ENCODE measurements around the gene MROH2A. TPM values are rescaled to one million over a fixed set of nuclear protein-coding genes. Genes with fewer than 3 reads are reported as not detected.

The MROH2A gene
- total and polyA plus RNA-seq, 9 of the 15 experiments (the other 6 are each of a cell fraction or from before 2014, with no cell fraction given): 0.03 TPM; not detected in 8

- Histone ChIP-seq H3K9ac (ENCODE audit: insufficient read depth in 1 of 2, low read depth in 2 of 2, low read length in 2 of 2) (no peak overlapping the region; a peak in 1 of 4 replicates), H3K27me3 (ENCODE audit: control insufficient read depth in 2 of 2, insufficient read depth in 2 of 2, low read length in 2 of 2) (peaks cover 2 to 58% of the 10 kb centered on the region in 2 experiments; a peak in 4 of 5 replicates), H3K36me3 (ENCODE audit: control insufficient read depth, insufficient read depth, low read length) (no peaks in the 10 kb centered on the region), H3K79me2 (ENCODE audit: control insufficient read depth, insufficient read depth, low read length) (no peaks in the 10 kb centered on the region), H3K4me1 (replicated peaks in 1 of 2; ENCODE audit: control insufficient read depth in 2 of 2, insufficient read depth in 2 of 2, low read length in 2 of 2) (no peaks in the 10 kb centered on the region; a peak in 1 of 5 replicates), H3K27ac (ENCODE audit: extremely low read depth, low read depth, low read length) (no peak overlapping the region), H2AFZ (ENCODE audit: low read depth, low read length) (no peak overlapping the region), H3K4me3 (no peak overlapping the region), H3K9me3 (replicated peaks; ENCODE audit: control insufficient read depth, insufficient read depth, low read depth, low read length) (no peaks in the 10 kb centered on the region), H3K4me2 (ENCODE audit: insufficient read depth, low read length) (no peak overlapping the region), H4K20me1 (replicated peaks; ENCODE audit: control insufficient read depth, insufficient read depth, low read length) (no peaks in the 10 kb centered on the region; the same call in 1 of the 2 replicates), H3K9me1 (ENCODE audit: control insufficient read depth, insufficient read depth, low read length) (no peaks in the 10 kb centered on the region)
- in situ Hi-C loops (cut with MboI): no loop called here
- TF ChIP-seq KAT8 (IDR thresholded peaks at IDR 0.05; ENCODE audit: low read depth): no peak
- intact Hi-C loops (cut with micrococcal nuclease): no loop called here
- WGBS (ENCODE audit: insufficient coverage, low coverage, missing lambda C conversion rate): 16% methylated on average over 9 of the region's 11 CpGs
- DNase-seq (ENCODE audit: extremely low read depth in 1 of 4, low spot score in 3 of 4): no peak
- ATAC-seq: no peak
- ChIA-PET POLR2A (interaction anchor here (0.6 kb wide), 1 partner anchor 20 kb away, joined by 3 read pairs; no protein-coding TSS in a partner anchor), CTCF (ENCODE audit: low intra/inter-chr PET ratio) (no interaction called here)
- no peak for FAIRE-seq
- no TSS peak for BruUV-seq (replicated peaks)
These were observed 40.0 kb downstream of the MROH2A start for GRCh38 chr2:233817995-233818638.

- Histone ChIP-seq H3K4me2 (ENCODE audit: insufficient read depth, low read length) (no peak overlapping the region), H3K9me1 (ENCODE audit: control insufficient read depth, insufficient read depth, low read length) (no peaks in the 10 kb centered on the region), H4K20me1 (replicated peaks; ENCODE audit: control insufficient read depth, insufficient read depth, low read length) (no peaks in the 10 kb centered on the region; the same call in 1 of the 2 replicates), H3K9me3 (replicated peaks; ENCODE audit: control insufficient read depth, insufficient read depth, low read depth, low read length) (no peaks in the 10 kb centered on the region), H3K4me3 (no peak overlapping the region), H3K27me3 (ENCODE audit: control insufficient read depth in 2 of 2, insufficient read depth in 2 of 2, low read length in 2 of 2) (peaks cover 2 to 62% of the 10 kb centered on the region in 2 experiments; a peak in 4 of 5 replicates), H3K79me2 (ENCODE audit: control insufficient read depth, insufficient read depth, low read length) (no peaks in the 10 kb centered on the region), H3K27ac (ENCODE audit: extremely low read depth, low read depth, low read length) (no peak overlapping the region), H3K4me1 (replicated peaks in 1 of 2; ENCODE audit: control insufficient read depth in 2 of 2, insufficient read depth in 2 of 2, low read length in 2 of 2) (no peaks in the 10 kb centered on the region; a peak in 1 of 5 replicates), H3K36me3 (ENCODE audit: control insufficient read depth, insufficient read depth, low read length) (no peaks in the 10 kb centered on the region), H2AFZ (ENCODE audit: low read depth, low read length) (no peak overlapping the region), H3K9ac (ENCODE audit: insufficient read depth in 1 of 2, low read depth in 2 of 2, low read length in 2 of 2) (no peak overlapping the region)
- no TSS peak for BruUV-seq (replicated peaks)
- in situ Hi-C loops (cut with MboI): no loop called here
- intact Hi-C loops (cut with micrococcal nuclease): no loop called here
- CTCF ChIA-PET (ENCODE audit: low intra/inter-chr PET ratio): no interaction called here
- FAIRE-seq (no peak), ATAC-seq (no peak), DNase-seq (ENCODE audit: extremely low read depth in 1 of 4, low spot score in 3 of 4) (no peak)
- POLR2A ChIA-PET: no interaction called here
- WGBS (ENCODE audit: insufficient coverage, low coverage, missing lambda C conversion rate): 1% methylated on average over 9 of the region's 17 CpGs
- TF ChIP-seq PREB (CRISPR knock-in tag; IDR thresholded peaks at IDR 0.05) (no peak), TAF9B (IDR thresholded peaks at IDR 0.05; ENCODE audit: partially characterized antibody) (no peak), E2F1 (CRISPR knock-in tag; IDR thresholded peaks at IDR 0.05) (no peak), ASH1L (IDR thresholded peaks at IDR 0.05; ENCODE audit: borderline replicate concordance, low read depth, partially characterized antibody) (no peak), ELF4 (CRISPR knock-in tag; IDR thresholded peaks at IDR 0.05) (no peak), CHCHD3 (CRISPR knock-in tag; IDR thresholded peaks at IDR 0.05) (no peak), TEAD2 (tag; IDR thresholded peaks at IDR 0.05) (no peak), JUN (IDR thresholded peaks at IDR 0.05; ENCODE audit: borderline replicate concordance, low read depth, low read length) (no peak), JUN (CRISPR knock-in tag; IDR thresholded peaks at IDR 0.05; ENCODE audit: borderline replicate concordance) (no peak), MECOM (CRISPR knock-in tag; IDR thresholded peaks at IDR 0.05) (no peak), ZNF668 (CRISPR knock-in tag; IDR thresholded peaks at IDR 0.05) (no peak)
These were observed 40.8 kb downstream of the MROH2A start for GRCh38 chr2:233818639-233819621.
